Stimulated activated CD4-positive, alpha-beta T cell treated with anti-CD3 and anti-CD28 coated beads, Interleukin-4, amount 100 ng/mL, for 4 hours (primary cell): ENCODE data around the gene C17orf114.
A peak's percentile ranks its signal among the peaks of the same experiment; 100 is the strongest.
"Not testable (repeated sequence)": the region's sequence is repeated elsewhere in the genome, so short reads cannot be mapped to it uniquely, and the experiment has no call there.

Source experiments
- DNase-seq, 2 experiments: peaks; one replicate each; pipeline ENCODE4 v3.0.0-alpha.2; 2020

Gene C17orf114

DNA sequence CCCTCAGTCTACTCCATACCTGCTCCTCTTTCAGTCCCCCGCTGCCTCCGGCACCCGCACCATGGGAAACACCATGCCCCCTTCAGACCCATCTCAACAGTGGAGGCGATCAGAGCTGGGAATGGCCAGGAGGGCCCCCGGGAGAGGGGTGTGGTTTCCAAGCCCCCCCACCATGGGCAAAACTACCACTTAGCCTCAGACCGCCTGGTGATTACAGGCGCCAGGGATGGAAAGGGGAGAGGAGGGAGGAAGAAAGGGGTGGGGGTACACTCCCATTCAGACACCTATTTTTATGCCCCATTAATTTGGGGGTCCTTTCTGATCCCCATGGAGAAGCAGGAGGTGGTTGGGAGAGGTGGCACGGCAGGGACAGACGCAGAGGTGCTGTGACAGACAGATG, at the start of gene C17orf114:
C17orf114 (minus strand) TSS at position 101 of the 400 bp plus-strand sequence.
- DNase-seq, result no peak

GRCh38 chr17:4851084-4851483, 49.0 kb upstream of the C17orf114 start:
- no peak for DNase-seq

DNA sequence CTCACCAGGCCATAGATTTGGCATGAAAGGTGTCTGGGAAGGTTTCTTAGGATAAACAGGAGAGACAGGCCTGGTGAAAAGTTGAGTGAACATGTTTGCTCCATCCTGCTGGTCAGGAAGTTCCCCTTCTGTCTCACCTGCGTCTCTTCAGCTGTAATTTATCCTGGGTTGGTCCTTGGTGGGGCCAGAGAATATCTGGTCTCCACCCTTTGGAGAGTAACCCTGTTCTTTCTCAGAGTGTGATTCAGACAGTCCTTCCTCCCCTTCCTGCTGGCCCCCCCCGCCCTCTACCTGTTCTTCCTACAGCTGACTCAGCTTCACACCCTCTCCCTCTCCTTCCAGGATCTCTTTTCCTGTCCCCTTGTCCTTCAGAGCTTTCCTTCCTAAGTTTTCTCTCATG, 48.1 kb upstream of the C17orf114 start:
- no peak for DNase-seq

DNA sequence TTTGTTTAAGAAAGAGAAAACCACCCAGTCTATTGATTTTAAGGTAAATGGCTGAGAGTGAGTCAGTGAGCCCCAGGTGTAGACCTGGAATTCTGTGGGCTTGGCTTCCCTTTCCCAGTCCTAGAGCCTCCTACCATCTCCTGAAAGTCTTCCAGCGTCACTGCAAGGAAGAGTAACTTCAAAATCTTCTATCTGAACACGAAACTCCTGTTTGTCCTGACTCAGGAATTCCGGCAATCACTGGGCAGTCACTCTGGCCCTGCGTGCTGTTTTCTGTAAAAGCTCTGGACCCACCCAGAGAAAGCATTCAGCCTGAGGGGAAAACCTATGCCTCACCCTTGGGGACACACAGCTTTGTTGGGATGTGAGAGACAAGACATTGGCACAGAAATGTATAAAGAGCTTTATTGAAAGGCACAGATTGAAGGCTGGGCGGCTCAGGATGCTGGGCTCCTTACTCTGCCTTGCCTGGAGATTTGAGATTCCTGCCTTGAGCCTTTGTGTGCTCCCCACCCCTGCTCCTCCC, 46.9 kb upstream of the C17orf114 start:
- no peak for DNase-seq

DNA sequence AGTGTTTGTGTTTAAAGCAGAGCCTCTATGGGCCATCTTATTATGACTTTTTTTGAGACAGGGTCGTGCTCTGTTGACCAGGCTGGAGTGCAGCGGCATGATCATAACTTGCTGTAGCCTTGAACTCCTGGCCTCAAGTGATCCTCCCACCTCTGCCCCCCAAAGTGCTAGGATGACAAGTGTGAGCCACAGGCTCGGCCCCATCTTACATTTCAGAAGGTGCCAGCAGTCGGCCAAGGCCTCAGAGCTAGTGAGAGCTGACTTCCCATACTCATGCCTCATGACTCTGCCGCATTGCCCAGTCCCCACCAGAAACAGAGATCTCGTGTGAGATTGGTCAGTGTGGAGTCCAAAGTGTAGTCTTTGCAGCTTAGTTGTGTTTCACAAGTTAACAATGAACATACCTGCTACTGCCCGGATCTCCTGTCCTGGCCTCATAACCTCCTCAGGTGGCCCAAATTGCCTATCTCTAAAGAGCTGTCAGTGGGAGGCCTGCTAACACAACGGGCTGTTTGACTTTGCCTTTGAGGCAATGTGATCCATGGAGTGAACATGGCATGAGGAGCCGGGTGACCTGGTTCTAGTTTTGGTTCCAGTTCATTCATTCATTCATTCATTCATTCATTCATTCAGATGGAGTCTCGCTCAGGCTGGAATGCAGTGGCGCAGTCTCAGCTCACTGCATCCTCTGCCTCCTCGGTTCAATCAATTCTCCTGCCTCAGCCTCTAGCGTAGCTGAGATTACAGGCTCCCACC, 44.7 kb upstream of the C17orf114 start:
- no peak for DNase-seq

GRCh38 chr17:4845118-4845517, 43.0 kb upstream of the C17orf114 start:
- DNase-seq, result no peak

- no peak for DNase-seq
These were observed 41.3 kb upstream of the C17orf114 start for GRCh38 chr17:4843321-4844000.

- DNase-seq, result no peak
These were observed 40.2 kb upstream of the C17orf114 start for GRCh38 chr17:4842376-4842775.

DNA sequence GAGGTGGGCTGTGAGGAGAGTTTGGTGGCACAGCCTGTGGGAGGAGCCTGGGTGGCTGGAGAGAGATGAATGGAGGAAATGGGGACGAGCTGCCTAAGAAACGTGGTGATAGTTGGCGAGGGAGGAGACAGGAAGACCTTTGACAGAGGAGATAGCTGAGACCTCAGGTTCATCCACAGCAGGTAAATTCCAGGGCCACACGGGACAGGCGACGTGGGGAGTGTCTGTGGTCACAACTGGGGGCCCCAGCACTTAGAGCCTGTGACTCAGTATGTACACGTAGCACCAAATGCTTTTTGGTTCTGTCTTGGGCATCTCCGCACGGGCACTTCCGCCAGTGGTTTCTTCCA, 38.7 kb upstream of the C17orf114 start:
- DNase-seq, result no peak

DNA sequence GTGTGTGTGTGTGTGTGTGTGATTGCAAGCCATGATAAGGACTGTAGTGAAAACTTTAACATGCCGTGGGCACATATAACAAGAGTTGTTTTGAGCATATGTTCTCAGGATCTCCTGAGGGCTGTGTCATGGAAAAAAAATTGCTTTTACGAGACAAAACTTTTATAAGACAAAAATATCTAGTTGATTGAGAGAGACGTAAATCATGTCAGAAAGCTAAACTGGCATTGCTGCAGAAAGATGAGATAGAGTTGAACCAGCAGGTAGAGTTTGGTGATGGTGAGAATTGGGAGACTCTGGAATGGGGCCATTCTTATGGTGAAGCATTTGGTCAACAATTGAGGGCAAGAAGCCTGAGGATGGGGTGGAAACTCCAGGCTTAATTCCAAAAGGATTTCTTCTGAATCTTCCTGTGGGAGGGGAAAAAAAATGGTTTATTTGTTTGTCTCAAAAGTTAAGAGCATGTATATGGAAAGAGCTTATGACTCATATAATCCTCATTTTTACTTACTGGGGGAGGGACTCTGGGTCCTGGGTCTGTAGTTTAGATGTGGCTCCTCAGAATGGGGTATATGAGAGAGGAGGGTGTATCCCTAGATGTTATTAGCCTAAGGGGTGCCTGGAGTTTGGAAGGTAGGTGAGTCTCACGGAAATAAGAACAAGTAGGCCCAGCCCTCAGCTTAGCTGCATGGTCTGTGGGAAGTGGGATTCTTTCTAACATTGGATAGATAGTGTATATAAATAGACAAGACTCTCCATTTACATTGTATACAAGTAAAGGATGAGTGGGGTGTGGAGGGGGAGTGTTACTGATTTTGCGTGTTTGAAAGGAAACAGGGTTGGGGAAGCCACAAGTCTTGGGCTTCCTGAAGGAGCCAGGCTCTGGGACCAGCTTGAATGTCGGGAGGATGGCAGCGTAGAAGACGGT, 38.1 kb upstream of the C17orf114 start:
- no peak for DNase-seq

DNA sequence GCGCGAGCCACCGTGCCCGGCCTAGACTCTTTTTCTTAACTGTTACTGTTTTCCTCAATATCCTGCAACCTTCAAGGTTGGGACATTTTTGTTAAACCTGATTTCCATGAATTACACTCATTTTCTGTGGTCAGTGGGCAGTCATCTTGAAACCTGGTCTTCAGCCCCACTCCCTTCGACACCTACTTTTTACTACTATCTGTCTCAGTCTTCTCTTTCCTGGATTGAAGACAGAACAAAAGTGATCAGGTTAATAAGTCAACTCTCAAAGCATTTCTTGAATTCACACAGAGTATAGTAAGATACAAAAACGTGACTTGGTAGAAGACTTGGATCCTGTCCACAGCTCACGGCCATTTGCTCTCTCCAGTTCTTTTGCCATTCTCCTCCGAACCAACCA, 37.1 kb upstream of the C17orf114 start:
- DNase-seq, result no peak

GRCh38 chr17:4838309-4838785, 36.2 kb upstream of the C17orf114 start:
- no peak for DNase-seq

DNA sequence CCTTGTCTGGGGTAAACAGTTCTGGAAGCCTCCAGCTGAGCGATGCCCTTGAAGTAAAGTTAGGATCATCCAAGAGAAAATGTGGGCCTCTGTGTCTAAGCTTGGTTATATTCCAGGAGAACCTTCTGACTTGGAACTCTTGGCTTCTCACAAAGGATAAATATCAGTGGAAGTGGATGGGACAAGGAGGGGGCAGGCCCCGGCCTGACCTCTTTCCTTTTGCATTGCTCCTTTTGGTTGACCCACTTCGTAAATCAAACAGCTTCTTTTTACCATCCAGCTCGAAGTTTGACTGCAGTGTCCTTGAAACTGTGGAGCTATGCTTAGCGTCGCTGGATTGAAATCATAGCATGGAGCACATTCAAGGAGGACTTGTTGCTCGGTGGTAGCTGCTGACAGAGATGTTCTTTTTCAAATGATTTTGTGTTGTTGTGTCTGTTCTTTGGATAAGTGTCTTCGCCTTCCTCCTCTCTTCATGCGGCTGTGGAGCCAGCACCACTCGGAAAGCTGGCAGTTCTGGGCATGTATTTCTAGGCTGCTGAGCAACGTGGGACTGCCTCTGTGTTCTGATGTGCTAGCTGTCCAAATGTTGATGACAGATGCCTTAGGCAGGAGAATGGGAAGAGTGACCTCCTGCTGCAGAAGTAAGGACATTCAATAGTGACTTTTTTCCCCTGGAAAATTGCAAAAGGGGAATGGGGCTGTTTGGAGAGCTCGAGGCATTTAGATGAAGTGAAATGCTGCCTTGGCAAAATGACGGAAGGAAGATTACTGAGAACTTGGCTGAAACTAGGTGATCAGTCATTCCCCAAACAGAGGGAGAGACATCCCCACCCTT, 35.6 kb upstream of the C17orf114 start:
- no peak for DNase-seq

DNA sequence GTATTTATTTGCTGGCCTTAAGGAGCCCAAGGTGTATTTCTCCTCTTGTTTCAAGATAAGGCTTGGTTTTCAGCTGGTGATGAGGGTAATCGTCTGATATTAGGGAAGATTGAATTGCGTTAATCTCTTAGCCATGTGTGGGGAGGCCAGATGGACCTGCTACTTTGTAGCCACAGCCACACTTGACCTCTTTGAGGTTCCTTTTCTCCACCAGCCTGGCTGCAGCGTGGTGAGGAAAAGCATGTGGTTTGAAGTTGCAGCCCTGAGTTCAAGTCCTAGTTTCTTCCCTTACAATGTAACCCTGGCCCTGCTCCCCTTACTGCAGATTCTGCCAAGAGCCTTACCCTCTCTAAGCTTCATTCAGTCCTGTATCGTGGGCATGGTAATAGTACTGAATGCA, 34.1 kb upstream of the C17orf114 start:
- no peak for DNase-seq

GRCh38 chr17:4834681-4835020, 32.5 kb upstream of the C17orf114 start:
- no peak for DNase-seq

- DNase-seq, result no peak
These were observed 32.0 kb upstream of the C17orf114 start for GRCh38 chr17:4833941-4834680.

- peak; percentile 84 to 88 for DNase-seq
These were observed 31.2 kb upstream of the C17orf114 start, which contains the start of gene MINK1 for GRCh38 chr17:4833178-4833940. Gene MINK1, plus strand, starts transcription at chr17:4833340. Its CDS starts 244 bp downstream, at chr17:4833584.

GRCh38 chr17:4832829-4833177, 30.7 kb upstream of the C17orf114 start:
- not testable (repeated sequence) for DNase-seq

DNA sequence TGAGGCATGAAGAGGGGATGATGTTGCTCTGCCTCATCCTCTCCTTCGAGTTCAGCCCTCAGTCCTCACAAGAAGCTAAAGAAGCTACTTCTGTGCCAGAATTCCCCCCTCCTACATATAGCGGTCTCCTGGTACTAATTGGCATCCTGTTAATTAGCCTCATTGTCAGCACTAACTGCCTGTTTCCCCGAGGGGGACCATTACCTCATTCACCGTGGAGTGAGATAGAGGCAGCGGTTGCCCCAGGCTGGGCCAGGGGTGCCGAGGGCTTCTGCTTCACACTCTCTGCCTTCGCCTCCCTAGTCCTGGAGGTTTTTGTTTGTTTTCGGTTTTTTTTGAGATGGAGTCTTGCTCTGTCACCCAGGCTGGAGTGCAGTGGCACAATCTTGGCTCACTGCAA, 25.3 kb upstream of the C17orf114 start:
- DNase-seq, result no peak

DNA sequence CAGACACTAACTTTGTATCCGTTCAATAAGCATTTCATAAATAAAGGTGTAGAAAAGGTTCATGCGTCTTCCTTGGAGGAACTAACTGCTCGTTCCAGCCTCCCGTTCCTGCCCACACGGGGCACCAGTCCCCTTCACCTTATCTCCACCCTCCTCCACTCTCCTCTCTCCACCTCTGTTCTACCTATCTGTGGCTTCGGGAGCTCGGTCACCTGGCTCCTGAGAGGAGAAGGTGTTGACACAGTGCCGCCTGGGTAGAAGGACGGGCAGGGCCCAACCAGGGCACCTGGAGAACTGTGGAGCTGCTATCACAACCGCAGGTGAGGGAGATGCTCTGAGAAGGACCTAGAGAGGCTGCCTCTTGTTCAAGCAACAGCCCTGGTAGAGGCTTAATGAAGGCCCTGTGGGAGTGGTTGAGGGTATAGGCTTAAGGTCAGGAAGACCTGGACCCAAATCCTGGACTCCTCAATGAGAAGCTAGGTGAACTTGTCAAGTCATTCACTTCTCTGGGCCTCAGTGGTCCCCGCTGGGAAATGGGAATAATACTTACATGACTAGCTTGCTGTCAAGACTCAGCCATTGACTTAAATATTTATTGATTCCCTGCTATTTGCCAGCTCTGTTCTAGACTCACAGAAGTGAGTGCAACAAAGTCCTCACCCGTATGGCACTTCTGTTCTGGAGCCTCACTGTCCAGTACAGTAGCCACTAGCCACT, 21.4 kb upstream of the C17orf114 start:
- no peak for DNase-seq
